ENCODE data around the gene CSPG4.

Gene CSPG4

GRCh38 chr15:75671730-75672602, 40.7 kb downstream of the CSPG4 start:
- DNase-seq (ENCODE audit: extremely low read depth in 1 of 2, low read depth in 1 of 2), result no peak

- DNase-seq (ENCODE audit: extremely low read depth in 1 of 2, low read depth in 1 of 2), result no peak
These were observed 42.8 kb downstream of the CSPG4 start for GRCh38 chr15:75669879-75670212.

DNA sequence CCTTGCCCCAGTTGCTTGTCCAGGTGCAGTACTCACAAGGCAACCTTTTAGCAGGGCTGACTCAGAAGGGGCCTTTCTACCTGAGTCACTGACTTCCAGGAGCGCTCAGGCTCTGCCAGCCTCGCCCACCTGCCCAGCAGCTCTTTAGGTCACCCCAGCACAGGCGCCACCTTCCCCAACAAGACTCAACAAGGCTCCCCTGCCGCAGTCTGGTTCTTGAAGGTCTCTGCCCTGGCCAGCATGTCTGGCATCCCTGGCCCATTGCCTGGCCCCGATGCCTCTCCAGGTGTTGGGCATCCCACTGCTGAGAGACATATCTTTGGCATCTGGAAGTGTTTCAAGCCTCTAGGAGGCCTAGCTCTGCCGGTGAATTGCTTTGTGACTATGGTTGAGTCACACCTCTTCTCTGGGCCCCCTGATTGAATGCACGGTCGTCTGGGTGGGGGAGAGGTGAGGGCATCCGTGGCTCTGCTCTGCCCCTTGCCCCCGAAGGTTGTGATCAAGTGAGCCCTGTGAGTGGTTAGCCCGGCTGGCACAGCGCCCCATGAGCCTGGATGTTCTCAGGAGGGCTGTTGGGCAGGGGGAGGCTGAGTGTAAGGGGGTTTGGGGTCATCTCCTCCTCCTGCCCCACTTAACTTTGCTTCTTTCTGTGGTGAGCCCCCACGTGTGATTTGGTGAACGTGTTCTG, 43.3 kb downstream of the CSPG4 start:
- no peak for DNase-seq (ENCODE audit: extremely low read depth in 1 of 2, low read depth in 1 of 2)

GRCh38 chr15:75666823-75667501, 45.7 kb downstream of the CSPG4 start:
- no peak for DNase-seq (ENCODE audit: extremely low read depth in 1 of 2, low read depth in 1 of 2)

- no peak for DNase-seq (ENCODE audit: extremely low read depth in 1 of 2, low read depth in 1 of 2)
These were observed 48.7 kb downstream of the CSPG4 start for GRCh38 chr15:75663931-75664421.

- no peak for DNase-seq (ENCODE audit: extremely low read depth in 1 of 2, low read depth in 1 of 2)
These were observed 49.7 kb downstream of the CSPG4 start for GRCh38 chr15:75662823-75663519.

GRCh38 chr15:75661756-75662140, 50.9 kb downstream of the CSPG4 start:
- DNase-seq (ENCODE audit: extremely low read depth in 1 of 2, low read depth in 1 of 2), result no peak

DNA sequence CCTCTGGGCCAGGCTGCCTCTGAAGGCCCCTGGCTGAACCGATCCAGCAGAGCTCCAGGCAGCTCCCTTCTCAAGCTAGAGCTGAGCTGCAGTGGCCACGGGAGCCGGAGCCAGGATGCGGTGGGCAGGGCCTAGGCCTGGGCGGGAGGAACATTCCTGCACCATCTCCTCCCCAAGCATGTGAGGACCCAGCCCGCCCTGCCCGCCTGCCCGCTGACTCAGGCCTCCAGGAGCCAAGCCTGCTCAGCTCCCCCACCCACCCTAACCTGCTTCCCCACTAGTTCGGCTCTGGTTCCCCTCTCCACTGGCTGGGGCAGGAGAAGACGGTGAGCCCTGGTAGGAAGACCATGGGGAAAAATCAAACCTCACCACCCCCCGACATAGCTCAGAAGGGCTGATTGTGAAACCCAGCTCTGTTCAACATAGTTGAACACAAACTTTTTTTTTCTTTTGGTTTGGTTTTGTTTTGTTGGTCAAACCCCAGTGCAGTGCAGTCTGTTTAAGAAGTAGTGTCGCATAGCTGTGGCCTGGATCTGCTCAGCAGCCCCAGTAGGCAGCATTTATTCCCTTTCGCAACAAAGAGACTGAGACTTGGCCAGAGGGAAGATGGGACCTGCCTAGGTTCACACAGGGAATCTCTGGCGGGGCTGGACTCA, 51.4 kb downstream of the CSPG4 start:
- no peak for DNase-seq (ENCODE audit: extremely low read depth in 1 of 2, low read depth in 1 of 2)

- no peak for DNase-seq (ENCODE audit: extremely low read depth in 1 of 2, low read depth in 1 of 2)
These were observed 52.6 kb downstream of the CSPG4 start for GRCh38 chr15:75659928-75660645.

DNA sequence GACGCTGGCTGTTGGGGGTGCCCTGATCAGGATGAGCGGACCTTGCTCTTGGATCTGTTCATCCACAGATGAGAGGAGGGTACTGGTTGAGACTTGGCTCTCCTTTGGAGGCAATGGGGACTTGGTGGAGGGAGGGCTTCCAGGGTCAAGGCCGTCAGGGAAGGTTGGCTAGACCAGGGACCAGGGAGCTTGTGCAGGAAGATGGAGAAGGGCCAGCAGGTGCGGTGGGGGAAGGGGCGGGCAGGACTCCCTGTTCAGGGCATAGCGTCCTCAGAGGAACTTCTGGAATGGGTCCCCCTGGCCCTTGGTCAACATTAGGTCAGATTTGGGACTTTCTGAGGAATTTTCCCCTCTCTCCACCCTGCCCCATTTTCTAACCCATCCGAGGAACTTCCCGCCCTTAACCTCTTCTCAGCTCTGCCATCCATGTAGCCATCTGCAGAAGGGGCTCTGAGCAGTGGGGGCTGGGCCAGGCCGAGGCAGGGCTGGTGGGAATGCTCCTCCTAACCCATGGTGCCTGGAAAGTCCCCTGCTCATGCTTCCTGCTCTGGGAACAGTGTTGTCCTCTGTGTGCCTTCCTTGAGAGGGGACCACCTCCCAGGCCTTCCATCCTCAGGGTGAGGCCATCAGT, 53.4 kb downstream of the CSPG4 start:
- DNase-seq (ENCODE audit: extremely low read depth in 1 of 2, low read depth in 1 of 2), result no peak

GRCh38 chr15:75656813-75657212, 55.8 kb downstream of the CSPG4 start:
- no peak for DNase-seq (ENCODE audit: extremely low read depth in 1 of 2, low read depth in 1 of 2)

DNA sequence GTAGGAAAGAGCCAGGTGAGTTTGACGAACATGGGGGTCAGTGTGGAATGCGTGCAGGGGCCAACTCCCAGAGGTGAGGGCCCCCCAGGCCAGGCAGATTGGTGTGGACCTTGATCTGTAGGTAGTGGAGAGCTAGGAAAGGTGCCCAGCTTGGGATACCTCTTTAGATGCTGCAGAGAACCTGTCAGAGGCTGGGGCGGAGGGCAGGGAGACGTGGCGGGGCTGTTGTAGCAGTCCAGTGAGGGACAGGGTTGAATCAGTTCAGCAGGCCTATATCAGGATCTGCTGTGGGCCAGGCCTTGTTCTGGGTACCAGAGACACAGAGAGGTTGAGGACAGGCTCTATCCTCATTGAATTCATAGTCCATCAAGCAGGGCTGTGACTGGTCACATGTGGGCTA, 56.3 kb downstream of the CSPG4 start:
- no peak for DNase-seq (ENCODE audit: extremely low read depth in 1 of 2, low read depth in 1 of 2)

DNA sequence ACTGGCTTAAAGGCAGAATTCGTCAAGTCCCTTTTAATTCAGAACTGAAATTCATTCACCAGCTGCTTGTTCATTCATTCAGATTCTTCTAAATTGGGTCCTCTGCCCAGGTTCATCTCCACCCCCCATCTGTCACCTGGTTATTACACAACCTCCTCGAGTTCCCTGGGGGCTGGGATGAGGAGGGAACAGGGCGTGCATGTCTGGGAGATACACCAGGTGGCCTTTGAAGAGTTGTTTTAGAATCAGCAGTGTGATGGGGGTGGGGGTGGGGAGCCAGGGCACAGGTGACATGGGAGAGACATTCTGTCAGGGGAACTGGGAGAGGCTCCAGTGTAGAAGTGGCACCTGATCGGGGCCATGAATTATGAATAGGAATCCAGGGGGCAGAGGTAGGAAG, 56.7 kb downstream of the CSPG4 start:
- DNase-seq (ENCODE audit: extremely low read depth in 1 of 2, low read depth in 1 of 2), result no peak

GRCh38 chr15:75654201-75654907, 58.3 kb downstream of the CSPG4 start:
- DNase-seq (ENCODE audit: extremely low read depth in 1 of 2, low read depth in 1 of 2), result no peak

- no peak for DNase-seq (ENCODE audit: extremely low read depth in 1 of 2, low read depth in 1 of 2)
These were observed 59.2 kb downstream of the CSPG4 start for GRCh38 chr15:75653347-75653913.

- DNase-seq (ENCODE audit: extremely low read depth in 1 of 2, low read depth in 1 of 2), result no peak
These were observed 60.7 kb downstream of the CSPG4 start for GRCh38 chr15:75651810-75652543.

DNA sequence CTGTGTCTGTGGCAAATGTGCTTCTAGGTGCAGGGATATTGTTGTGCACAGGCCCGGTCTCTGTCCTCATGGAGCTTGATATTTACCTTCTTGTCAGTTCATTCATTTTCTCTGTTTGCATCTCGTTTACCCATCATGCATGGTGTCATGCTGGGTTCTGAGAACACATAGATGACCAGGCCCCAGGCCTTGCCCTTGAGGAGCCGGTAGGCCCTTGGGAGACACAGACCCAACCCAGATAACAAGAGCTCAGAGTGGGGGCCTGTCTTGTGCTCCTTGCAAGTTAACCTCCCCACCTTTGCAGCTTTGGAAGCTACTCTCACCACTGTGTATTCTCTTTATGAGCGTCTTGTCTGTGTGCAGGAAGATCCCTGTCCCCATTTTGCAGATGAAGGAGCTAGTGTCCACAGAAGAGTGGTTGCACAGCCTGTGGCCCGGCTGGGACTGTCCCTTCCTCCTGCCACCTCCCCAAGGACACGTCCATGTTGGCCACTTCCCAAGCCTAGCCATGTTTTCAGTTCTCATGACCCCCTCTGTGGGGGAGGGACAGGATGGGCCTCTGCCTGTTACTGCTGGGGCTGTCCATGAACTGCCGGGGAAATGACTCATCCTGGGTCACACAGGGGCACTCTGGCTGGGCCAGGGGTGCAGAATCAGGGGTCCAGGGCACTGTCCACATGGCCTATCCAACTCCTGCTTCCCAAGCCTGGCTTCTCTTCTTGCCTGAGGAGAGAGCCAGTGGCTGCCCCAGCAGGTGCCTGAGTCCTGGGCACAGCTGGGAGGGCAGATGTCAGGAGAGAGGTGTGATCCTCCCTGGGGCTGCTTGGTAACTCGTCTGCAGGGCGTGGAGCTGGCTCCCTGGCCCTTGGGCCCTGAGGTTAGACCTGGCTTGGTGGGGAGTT, 61.5 kb downstream of the CSPG4 start:
- no peak for DNase-seq (ENCODE audit: extremely low read depth in 1 of 2, low read depth in 1 of 2)
